Dedifferentiated amniotic fluid mesenchymal stem cell (primary cell): ENCODE results near the gene AJM1.
"Not testable (repeated sequence)": the region's sequence is repeated elsewhere in the genome, so short reads cannot be mapped to it uniquely, and the experiment has no call there.

Experiments
- DNase-seq: peaks from one replicate; pipeline ENCODE4 v3.0.0-alpha.2; 2016; ENCODE audit errors: extremely low spot score

The AJM1 gene

DNA sequence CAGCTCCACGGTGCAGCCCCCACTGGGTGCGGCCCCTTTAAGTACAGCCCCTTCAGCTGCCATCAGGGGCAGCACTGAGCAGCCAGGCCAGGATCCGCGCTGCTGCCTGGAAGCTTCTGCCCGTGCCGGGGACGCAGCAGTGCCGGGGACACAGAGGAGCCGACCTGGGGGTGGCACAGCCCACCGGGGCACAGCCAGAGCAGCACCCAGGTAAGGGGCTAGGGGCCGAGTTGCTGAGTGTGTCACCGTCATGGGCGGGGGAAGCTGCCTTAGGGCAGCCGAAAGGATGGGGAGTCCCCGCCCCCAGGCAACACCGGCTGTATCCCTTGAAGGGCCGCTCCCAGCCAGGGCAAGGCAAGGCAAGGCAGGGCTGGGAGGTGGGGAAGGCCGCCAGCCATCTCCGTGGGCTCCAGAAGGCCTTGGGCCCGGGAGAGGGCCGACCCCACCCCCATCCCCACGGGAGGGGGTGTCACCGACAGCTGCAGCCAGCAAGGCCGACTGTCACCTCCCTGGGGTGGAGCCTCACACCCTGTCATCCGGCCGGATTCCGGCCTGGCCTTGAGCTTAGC, at the start of gene AJM1:
AJM1 (plus strand) TSS at position 99 of the 569 bp plus-strand sequence. CDS start 1,937 bp downstream, outside the sequence.
- peak; percentile 55 for DNase-seq

DNA sequence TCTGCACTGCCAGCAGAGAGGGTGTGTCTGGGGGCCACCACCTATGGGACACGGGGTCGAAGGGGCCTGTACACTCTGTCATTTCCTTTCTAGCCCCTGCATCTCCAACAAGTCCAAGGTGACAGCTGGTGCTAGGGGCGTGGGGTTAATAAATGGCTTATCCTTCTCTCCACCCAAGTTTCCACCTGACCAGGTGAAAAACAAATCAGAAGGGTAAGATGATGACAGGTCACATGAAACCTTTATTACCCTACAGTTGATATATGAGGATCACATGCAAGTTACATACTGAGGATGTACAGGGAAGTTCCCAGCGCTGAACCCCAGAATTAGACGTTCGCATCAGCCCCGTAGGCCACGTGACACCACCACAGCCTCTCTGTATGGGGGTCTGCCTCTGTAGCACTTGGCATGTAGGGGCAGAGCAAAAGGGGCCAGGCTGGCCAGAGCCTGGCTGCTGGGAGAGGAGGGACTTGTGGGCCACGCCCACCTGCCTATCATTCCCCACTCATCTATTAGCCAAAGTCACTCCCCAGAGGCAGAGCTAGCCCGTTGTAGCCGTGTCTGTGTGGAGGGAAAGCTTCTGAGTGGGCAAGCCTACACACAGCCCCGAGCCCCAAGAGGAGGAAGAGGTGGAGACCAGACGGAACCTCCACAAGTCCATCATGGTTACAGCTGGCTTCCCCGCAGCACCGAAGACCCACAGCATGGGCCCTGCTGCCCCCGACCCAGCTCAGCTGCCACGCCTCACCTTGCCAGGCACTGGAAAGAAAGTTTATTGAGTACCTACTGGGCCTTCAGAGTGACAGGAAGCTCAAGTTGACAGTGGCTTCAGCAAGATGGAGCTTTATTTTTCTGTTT, 49.0 kb upstream of the AJM1 start:
- DNase-seq: no peak

DNA sequence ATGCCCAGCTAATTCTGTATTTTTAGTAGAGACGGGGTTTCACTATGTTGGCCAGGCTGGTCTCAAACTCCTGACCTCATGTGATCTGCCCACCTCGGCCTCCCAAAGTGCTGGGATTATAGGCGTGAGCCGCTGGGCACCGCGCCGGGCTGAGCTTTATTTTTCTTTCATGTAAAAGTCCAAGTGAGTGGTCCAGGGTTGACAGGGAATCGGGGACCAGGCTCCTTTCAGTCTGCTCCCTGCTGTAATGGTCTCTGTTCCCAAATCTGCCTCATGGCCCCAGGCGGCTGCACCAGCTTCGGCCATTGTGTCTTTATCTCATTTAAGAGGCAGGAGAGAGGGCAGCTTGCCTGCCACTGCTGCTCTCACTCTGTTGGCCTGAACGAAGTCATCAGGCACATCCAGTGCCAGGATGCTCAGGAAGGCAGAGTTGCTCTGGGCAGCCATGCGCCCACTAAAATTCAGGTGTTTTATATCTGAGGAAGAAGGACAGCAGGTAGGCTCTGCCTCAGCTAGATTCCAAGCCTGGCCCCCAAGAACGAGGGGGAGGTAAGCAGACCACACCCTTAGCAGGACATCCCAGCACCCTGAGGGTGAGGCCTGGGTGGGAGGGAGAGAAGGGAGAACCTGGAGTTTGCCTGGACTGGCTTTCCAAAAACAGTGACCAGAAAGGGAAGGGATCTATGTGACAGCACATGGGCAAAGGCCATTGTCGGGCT, 47.8 kb upstream of the AJM1 start:
- no peak for DNase-seq

DNA sequence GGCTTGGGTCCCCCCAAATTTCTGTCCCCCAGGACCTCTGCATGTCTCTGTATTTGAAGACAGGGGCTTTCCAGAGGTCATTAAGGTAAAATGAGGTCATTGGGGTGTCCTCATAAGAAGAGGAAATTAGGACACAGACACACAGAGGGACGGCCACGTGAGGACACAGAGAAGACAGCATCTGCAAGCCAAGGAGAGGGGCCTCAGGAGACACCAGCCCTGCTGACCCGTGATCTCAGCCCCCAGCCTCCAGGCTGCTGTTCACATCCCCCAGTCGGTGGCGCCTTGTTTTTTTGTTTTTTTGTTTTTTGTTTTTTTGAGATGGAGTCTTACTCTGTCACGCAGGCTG, 47.3 kb upstream of the AJM1 start:
- DNase-seq: no peak

DNA sequence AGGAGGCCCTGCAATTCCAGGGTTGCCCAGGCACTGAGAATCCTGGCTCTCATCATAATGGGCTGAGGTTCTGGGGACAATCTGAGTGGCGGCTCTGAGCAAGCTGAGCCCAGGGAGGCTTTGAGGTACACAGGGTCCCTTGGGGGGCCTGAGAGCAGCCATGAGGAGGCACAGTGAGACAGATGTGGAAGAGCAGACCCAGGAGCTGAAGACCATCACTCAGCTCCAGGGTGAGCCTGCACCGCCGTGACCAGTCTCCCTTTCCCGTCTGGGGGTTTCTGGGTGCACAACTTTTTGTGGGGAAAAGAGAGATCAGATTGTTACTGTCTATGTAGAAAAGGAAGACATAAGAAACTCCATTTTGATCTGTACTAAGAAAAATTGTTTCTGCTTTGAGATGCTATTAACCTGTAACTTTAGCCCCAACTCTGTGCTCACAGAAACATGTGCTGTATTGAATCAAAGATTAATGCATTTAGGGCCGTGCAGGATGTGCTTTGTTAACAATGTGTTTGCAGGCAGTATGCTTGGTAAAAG, 46.0 kb upstream of the AJM1 start, which contains the start of gene CCDC183:
CCDC183 (plus strand) TSS at position 101 of the 537 bp plus-strand sequence; CDS start at position 161, 60 bp downstream.
- no peak for DNase-seq

DNA sequence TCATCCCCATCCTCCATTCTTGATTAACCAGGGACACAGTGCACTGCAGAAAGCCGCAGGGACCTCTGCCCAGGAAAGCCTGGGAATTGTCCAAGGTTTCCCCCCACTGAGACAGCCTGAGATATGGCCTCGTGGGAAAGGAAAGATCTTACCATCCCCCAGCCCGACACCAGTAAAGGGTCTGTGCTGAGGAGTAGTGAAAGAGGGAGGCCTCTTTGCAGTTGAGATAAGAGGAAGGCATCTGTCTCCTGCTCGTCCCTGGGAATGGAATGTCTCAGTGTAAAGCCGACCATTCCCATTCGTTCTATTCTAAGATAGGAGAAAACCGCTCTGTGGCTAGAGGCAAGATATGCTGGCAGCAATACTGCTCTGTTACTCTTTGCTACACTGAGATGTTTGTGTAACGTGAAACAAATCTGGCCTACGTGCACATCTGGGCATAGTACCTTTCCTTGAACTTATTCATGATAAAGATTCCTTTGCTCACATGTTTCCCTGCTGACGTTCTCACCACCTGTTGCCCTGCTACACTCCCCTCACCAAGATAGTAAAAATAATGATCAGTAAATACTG, 45.4 kb upstream of the AJM1 start:
- DNase-seq: not testable (repeated sequence)

DNA sequence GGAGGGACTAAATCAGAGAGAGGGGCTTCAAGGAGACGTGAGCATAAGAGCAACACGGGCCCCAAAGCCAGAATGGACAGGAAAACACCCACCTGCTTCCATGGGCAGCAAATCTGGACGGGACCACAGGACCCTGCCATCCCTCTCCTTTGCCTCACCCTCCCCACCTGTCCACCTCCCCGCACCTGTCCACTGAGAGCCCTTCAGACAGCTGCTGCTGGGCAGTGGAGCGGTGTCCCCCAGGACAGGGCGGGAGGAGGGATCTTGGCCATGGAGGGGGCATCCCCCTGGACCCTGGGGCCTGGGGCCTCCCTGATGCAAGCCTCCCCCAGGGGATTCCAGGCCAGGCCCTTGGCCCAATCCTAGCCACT, 43.6 kb upstream of the AJM1 start:
- no peak for DNase-seq

DNA sequence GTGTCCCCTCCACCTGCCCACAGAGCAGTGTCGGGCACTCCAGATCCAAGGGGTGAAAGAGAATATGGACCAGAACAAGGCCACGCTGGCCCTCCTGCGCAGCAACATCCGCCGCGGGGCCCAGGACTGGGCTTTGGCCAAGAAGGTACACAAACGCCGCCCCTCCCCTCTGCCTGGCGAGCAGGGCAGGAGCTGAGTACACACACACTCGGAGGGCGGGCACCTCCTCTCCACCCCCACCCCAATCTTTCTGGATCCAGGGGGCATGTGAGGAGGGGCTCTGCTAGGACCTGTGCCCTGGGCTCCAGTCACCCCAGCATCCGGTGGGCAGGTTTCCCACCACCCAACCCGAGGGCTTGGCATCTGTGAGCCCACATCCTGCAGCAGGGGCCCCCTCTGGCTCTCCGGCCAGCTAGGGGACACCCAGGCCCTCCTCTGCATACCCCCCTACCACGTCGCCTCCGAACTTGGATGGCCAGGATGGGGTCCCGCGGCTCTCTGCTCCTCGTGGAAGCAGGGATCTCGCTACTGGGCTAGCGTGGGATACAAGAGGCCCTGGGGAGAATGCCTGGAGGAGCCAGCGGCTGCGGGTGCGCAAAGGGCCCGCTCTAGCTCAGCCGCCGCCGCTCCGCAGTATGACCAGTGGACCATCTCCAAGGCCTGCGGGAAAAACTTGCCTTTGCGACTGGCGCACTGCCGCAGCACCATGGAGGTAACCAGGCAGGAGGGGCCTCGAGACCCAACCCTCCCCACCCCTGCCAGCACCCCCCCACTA, 43.0 kb upstream of the AJM1 start:
- DNase-seq: no peak

DNA sequence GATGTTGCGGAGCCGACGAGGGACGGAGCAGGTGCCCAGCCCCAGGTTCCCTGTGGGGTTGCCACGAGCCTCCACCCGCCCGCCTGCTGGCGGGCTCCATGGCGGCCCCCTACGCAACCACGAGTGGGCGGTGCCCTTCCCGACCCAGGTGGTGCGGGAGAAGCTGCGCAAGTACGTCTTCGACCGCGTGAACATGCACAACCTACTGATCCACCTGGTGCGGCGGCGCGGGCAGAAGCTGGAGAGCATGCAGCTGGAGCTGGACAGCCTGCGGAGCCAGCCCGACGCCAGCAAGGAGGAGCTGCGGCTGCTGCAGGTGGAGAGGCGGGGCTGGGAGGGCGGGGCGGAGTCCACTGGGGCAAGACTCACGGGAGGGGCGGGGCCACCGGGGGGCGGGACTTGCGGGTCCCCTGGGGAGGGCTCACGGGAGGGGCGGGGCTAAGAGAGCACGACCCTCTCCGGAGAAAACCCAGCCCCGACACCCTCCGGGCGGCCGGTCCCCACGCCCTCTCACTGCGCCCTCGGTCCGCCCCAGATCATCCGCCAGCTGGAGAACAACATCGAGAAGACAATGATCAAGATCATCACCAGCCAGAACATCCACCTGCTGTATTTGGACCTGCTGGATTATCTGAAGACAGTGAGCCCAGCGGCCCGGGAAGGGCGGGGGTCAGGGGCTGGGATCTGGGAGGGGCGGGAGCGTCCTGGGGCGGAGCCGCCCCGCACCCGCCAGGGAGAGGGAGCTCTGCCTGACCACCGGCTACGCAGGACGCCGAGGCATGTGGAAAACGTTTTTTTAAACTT, 42.2 kb upstream of the AJM1 start:
- DNase-seq: no peak

DNA sequence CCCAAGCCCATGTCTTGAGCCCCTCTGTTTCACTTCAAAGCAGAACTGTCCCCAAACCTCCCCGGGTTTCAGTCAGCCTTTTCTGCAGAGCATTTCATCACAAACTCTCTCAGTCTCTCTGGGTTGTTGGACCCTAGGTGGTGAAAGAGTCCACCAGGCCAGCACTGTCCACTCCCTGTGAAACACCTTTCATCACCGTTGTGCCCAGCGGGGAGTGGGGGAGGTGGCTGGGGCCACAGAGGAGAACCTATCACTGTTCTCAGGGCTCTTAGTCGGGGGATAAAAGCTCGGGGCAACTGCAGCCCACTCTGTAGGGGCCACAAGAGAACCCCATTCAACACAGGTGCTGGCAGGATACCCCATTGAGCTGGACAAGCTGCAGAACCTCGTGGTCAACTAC, 40.0 kb upstream of the AJM1 start:
- no peak for DNase-seq

DNA sequence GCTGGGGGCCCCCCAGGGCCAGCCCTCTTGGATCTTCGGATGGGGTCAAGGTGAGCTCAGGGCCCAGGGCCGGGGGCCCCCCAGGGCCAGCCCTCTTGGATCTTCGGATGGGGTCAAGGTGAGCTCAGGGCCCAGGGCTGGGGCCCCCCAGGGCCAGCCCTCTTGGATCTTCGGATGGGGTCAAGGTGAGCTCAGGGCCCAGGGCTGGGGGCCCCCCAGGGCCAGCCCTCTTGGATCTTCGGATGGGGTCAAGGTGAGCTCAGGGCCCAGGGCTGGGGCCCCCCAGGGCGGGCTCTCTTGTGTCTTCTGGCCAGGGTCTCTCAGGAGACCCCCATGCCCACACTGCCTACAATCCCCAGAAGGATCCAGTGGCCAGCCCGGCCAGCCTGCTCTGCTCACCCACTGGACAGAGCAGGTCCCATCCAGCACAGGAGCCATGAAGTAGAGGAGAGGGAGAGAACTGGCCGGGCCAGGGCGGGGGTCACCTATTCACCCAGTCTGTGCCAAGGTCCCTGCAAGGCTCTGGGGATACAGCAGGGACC, 39.2 kb upstream of the AJM1 start:
- DNase-seq: not testable (repeated sequence)

DNA sequence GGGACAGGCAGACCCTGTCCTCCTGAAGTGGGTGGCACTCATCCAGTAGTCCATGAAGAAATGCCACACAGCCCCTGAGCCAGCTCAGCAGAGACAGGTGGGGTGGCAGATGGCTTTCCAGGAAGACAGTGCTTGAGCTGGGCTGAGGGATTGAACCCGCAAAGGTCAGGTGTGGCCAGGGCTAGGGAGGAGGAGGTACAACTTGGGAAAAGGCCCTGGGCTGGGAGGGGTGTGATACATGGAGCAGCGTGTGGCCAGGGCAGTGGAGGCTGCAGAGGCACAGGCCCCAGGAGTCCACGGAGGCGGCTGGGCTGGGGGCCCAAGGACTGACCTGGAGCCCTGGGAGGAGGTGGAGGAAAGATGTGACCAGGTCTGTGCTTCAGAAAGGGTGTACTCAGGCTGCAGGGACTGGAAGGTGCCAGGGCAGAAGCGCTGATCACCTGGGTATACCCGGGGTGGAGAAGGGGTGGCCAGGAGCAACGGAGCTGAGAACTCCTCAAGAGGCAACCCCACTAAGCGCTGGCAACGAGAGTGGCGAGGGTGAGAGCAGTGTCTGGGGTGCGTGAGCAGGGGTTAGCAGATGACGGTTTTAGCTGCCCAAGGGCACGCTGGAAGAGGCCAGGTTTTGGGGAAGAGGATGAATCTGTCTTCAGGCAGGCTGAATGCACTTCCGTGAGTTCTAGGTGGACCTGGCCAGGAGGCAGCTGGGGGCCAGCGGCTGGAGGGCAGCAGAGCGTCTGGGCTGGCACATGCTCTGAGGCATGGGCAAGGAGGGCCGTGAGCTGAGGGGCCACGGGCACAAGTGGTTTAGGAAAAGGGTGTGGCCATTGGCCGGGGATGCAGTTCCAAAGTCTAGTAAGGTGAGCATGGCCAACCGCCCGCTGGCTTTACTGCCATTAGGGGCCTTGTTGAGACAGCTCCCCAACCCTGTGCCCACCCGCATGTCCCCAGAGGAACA, 38.4 kb upstream of the AJM1 start:
- no peak for DNase-seq

DNA sequence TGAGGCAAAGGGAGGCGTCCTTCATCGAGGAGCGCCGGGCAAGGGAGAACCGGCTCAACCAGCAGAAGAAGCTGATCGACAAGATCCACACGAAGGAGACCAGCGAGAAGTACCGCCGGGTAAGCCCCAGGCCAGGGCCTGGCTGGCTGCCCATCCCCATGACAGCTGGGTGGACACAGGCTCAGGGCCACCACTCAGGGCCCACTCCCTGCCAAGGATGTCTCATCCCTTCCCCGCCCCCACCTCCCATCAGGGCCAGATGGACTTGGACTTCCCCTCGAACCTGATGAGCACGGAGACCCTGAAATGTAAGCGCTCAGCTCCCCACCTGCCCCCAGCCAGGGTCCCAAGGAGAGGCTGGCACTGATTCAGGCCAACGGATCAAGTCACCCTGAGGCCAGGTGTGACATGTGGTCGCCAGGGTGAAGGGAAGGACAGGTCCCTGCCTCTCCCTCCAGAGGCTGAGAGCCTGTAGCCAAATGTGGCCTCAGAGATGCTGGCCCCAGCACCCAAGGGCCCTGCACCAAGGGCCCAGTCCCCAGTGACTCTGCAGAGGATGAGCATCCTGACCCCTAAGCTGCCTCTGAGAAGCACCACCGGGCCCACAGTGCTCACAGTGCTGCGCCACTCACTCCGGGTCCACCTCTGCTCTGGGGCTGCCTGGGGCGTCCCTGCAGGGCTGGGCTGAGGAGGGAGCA, 37.6 kb upstream of the AJM1 start:
- no peak for DNase-seq

DNA sequence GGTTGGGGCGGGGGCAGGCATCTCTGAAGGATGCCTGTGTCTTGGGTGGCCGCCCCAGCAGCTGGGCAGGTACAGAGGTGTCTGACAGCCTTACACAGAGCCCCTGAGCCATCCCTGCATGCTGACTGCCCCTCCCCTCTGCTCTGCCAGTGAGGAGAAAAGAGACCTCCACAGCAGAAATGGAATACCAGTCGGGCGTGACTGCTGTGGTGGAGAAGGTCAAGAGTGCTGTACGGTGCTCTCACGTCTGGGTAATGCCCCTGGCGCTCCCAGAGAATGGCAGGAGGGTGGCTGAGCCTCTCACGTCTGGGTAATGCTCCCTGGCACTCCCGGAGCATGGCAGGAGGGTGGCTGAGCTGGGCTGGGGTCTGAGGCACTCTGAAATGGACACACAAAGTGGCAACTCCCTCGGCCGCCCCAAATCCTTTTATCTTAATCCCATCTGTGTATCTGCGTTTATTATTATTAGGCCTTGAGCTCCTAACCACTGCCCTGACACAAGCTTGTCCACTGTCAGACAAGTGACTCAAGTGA, 37.0 kb upstream of the AJM1 start:
- no peak for DNase-seq

DNA sequence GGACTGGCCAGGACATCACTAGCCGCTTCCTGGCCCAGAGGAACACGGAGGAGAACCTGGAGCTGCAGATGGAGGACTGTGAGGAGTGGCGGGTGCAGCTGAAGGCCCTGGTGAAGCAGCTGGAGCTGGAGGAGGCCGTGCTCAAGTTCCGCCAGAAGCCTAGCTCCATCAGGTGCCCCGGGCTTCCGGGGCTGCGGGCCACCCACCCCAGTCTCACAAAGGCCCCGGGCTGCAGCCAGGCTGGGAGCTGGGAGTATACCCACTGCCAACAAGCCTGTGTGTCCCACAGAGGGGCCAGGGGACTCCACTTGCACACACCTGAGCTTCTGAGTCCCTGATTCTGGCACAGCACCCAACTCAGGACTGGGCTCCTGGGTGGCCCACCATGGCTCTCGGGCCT, 36.2 kb upstream of the AJM1 start:
- DNase-seq: no peak

DNA sequence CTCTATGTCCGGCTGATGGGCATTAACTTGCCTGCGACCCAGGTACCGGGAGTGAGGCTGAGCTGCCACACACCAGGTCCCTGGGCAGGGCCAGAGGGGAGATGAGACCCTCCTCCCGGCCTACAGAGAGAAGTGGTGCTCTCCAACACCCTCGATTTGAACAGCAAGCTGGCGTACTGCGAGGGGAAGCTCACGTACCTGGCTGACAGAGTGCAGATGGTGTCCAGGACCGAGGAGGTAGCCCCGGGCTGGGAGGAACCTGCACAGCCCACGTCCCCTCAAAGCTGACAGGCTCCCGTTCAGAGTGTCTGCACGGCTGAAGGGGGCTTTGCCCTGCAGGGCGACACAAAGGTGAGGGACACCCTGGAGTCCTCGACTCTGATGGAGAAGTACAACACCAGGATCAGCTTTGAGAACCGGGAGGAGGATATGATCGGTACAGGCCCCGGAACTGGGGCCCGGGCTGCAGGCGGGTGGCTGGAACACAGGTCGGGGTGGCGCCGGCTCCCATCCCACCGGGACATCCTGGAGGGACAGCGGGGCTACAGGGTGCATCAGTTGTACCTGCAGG, 35.6 kb upstream of the AJM1 start:
- no peak for DNase-seq

DNA sequence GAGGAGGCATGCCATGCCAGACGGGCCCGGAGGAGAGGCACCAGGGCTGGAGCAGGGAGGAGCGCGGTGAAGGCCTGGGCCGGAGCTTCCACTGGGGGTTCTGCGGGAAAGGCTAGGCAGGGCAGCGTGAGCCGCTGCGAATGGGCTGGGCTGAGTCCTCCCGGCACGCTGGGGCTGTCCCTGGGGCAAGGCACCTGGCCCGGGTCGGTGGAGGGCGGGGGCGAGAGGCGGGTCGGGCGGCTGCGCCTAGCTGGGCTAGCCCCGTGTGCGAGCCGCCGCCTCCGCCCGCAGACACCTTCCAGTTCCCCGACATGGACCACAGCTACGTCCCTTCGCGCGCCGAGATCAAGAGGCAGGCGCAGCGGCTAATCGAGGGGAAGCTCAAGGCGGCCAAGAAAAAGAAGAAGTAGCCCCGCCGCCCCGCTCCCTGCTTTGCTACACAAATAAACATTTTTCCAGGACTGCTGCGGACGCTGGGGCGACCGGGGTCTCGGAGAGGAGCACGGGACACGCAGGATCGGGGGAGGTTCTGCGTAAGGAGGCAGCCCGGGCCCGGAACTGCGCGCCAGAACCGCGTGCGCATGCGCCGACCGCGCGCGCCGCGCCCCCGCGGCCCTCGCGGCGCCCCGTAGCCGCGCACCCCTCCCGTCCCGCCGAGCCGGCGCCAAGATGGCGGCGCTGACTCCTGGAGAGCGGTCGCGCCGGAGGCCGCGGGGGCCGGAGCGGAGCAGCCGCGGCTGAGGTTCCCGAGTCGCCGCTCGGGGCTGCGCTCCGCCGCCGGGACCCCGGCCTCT, 34.8 kb upstream of the AJM1 start, which contains the start of gene RABL6:
RABL6 (plus strand) TSS at position 668 of the 794 bp plus-strand sequence. CDS start 249 bp downstream, outside the sequence.
- peak; percentile 39 for DNase-seq
